Transverse colon (tissue), 4 donors: Measurements from ENCODE around the gene VSTM4.

ENCODE experiments used
- CTCF ChIP-seq, 5 experiments: fragments of 200-600 bp in 3 of 5; fragments of 450-650 bp in 2 of 5; sonication (generic) in 3 of 5; IDR thresholded peaks; 1 replicate in 2 of 5; 2 replicates in 3 of 5; pipeline ENCODE4 v1.5.1; 2016 to 2017; ENCODE audit warnings: antibody characterized with exemption in 5 of 5, inconsistent platforms in 3 of 5, mild to moderate bottlenecking in 2 of 5, moderate library complexity in 1 of 5
- EP300 ChIP-seq: sonication (generic); formaldehyde crosslinking; IDR thresholded peaks from one replicate; pipeline ENCODE4 v1.6.1; 2017; ENCODE audit warnings: antibody characterized with exemption, low read depth
- POLR2A ChIP-seq: fragments of 450-650 bp; IDR thresholded peaks from one replicate; pipeline ENCODE4 v1.6.1; 2016; ENCODE audit warnings: antibody characterized with exemption, mild to moderate bottlenecking, moderate library complexity
- POLR2AphosphoS5 ChIP-seq, 3 donors: sonication (generic); formaldehyde crosslinking; IDR thresholded peaks; one replicate each; pipeline ENCODE4 v1.6.1; 2016; ENCODE audit warnings: antibody characterized with exemption in 3 of 3

- TF ChIP-seq POLR2AphosphoS5 (IDR thresholded peaks at IDR 0.05) (no peak), CTCF (IDR thresholded peaks at IDR 0.05) (no peak), EP300 (no peak), POLR2A (no peak)
Measured at GRCh38 chr10:49033939-49034338, 81.4 kb downstream of the VSTM4 start.
